ENCODE data around the gene PCED1A.

The PCED1A gene

GRCh38 chr20:2804041-2804828, 36.2 kb downstream of the PCED1A start:
- no peak for DNase-seq (ENCODE audit: low spot score)

GRCh38 chr20:2801286-2801728, 39.1 kb downstream of the PCED1A start:
- DNase-seq (ENCODE audit: low spot score): no peak

- DNase-seq (ENCODE audit: low spot score): no peak
Observed at GRCh38 chr20:2800521-2801285, 39.8 kb downstream of the PCED1A start, which contains the start of gene CPXM1. TSS of gene CPXM1 (minus strand) at chr20:2800627. CDS start at chr20:2800572, 55 bp downstream.

- no peak for DNase-seq (ENCODE audit: low spot score)
Observed at GRCh38 chr20:2799688-2800520, 40.6 kb downstream of the PCED1A start.

- DNase-seq (ENCODE audit: low spot score): no peak
Observed at GRCh38 chr20:2799271-2799670, 41.2 kb downstream of the PCED1A start.

GRCh38 chr20:2798814-2799213, 41.6 kb downstream of the PCED1A start:
- DNase-seq (ENCODE audit: low spot score): no peak

- no peak for DNase-seq (ENCODE audit: low spot score)
Observed at GRCh38 chr20:2798095-2798805, 42.2 kb downstream of the PCED1A start.

- DNase-seq (ENCODE audit: low spot score): no peak
Observed at GRCh38 chr20:2797136-2797983, 43.1 kb downstream of the PCED1A start.

- no peak for DNase-seq (ENCODE audit: low spot score)
Observed at GRCh38 chr20:2796011-2796660, 44.3 kb downstream of the PCED1A start.

- no peak for DNase-seq (ENCODE audit: low spot score)
Observed at GRCh38 chr20:2795451-2795850, 45.0 kb downstream of the PCED1A start.

GRCh38 chr20:2794866-2795447, 45.5 kb downstream of the PCED1A start:
- DNase-seq (ENCODE audit: low spot score): no peak

GRCh38 chr20:2794202-2794748, 46.2 kb downstream of the PCED1A start:
- DNase-seq (ENCODE audit: low spot score): no peak

- no peak for DNase-seq (ENCODE audit: low spot score)
Observed at GRCh38 chr20:2793471-2793870, 47.0 kb downstream of the PCED1A start.
